ENCODE results near the gene DUSP28. TPM values are rescaled to one million over a fixed set of nuclear protein-coding genes. Genes with fewer than 3 reads are reported as not detected.

DUSP28 gene
- total RNA-seq, 1 donor from 2014 or later, result 5.3 TPM

GRCh38 chr2:240563951-240564560, 3.9 kb downstream of the DUSP28 start:
- peaks cover 68% of the 10 kb centered on the region for H3K4me1 ChIP-seq
- DNase-seq (no peak), ATAC-seq (no peak)
- no peaks in the 10 kb centered on the region for H3K9me3 ChIP-seq
- H3K36me3 ChIP-seq, result no peaks in the 10 kb centered on the region
- H3K27ac ChIP-seq, result no peak overlapping the region
- TF ChIP-seq CTCF (IDR thresholded peaks at IDR 0.05), result no peak
- intact Hi-C loops (cut with DNase I), result no loop called here
- no peak overlapping the region for H3K4me3 ChIP-seq
- H3K27me3 ChIP-seq, result no peaks in the 10 kb centered on the region

GRCh38 chr2:240564561-240565332, 4.6 kb downstream of the DUSP28 start:
- H3K27ac ChIP-seq, result peak overlapping the region; percentile 93
- no peak for TF ChIP-seq CTCF (IDR thresholded peaks at IDR 0.05)
- peak overlapping the region; percentile 83 for H3K4me3 ChIP-seq
- ATAC-seq, result no peak
- H3K9me3 ChIP-seq, result no peaks in the 10 kb centered on the region
- no peaks in the 10 kb centered on the region for H3K27me3 ChIP-seq
- no peaks in the 10 kb centered on the region for H3K36me3 ChIP-seq
- intact Hi-C loops (cut with DNase I), result no loop called here
- DNase-seq, result no peak
- H3K4me1 ChIP-seq, result peaks cover 67% of the 10 kb centered on the region

- Histone ChIP-seq H3K4me1 (peaks cover 74% of the 10 kb centered on the region), H3K9me3 (no peaks in the 10 kb centered on the region), H3K27ac (peak overlapping the region; percentile 93), H3K4me3 (peak overlapping the region; percentile 83), H3K27me3 (no peaks in the 10 kb centered on the region), H3K36me3 (no peaks in the 10 kb centered on the region)
- intact Hi-C loops (cut with DNase I), result no loop called here
- DNase-seq, result peak; percentile 96
- no peak for TF ChIP-seq CTCF (IDR thresholded peaks at IDR 0.05)
- ATAC-seq, result peak; percentile 66
Measured at GRCh38 chr2:240565333-240566202, 5.4 kb downstream of the DUSP28 start.

GRCh38 chr2:240566203-240567136, 6.3 kb downstream of the DUSP28 start:
- H3K4me1 ChIP-seq, result peaks cover 77% of the 10 kb centered on the region
- H3K36me3 ChIP-seq, result no peaks in the 10 kb centered on the region
- TF ChIP-seq CTCF (IDR thresholded peaks at IDR 0.05), result peak; percentile 88
- H3K9me3 ChIP-seq, result no peaks in the 10 kb centered on the region
- H3K27ac ChIP-seq, result peak overlapping the region; percentile 93
- DNase-seq (peak; percentile 98), ATAC-seq (peak; percentile 87)
- peak overlapping the region; percentile 83 for H3K4me3 ChIP-seq
- no peaks in the 10 kb centered on the region for H3K27me3 ChIP-seq
- intact Hi-C loops (cut with DNase I), result no loop called here
